A673 (cell line): Measurements from ENCODE around the gene PPP2R2D.

Source experiments
- EZH2 ChIP-seq: fragments of 200-600 bp; sonication (generic); IDR thresholded peaks from 2 replicates; pipeline ENCODE4 v1.6.1; 2017; ENCODE audit warnings: borderline replicate concordance, low read depth, mild to moderate bottlenecking, mixed read lengths, antibody characterized with exemption, low read length; ENCODE audit not compliant: poor library complexity, severe bottlenecking
- TF ChIP-seq, protein P1 (sequence below): fragments of 300-800, 200-600 bp; sonication (generic); conservative IDR thresholded peaks from 2 replicates; pipeline ENCODE4 v1.5.1; 2017; ENCODE audit warnings: low read depth, mild to moderate bottlenecking, antibody characterized with exemption, low read length, moderate library complexity, mixed read lengths

DNA sequence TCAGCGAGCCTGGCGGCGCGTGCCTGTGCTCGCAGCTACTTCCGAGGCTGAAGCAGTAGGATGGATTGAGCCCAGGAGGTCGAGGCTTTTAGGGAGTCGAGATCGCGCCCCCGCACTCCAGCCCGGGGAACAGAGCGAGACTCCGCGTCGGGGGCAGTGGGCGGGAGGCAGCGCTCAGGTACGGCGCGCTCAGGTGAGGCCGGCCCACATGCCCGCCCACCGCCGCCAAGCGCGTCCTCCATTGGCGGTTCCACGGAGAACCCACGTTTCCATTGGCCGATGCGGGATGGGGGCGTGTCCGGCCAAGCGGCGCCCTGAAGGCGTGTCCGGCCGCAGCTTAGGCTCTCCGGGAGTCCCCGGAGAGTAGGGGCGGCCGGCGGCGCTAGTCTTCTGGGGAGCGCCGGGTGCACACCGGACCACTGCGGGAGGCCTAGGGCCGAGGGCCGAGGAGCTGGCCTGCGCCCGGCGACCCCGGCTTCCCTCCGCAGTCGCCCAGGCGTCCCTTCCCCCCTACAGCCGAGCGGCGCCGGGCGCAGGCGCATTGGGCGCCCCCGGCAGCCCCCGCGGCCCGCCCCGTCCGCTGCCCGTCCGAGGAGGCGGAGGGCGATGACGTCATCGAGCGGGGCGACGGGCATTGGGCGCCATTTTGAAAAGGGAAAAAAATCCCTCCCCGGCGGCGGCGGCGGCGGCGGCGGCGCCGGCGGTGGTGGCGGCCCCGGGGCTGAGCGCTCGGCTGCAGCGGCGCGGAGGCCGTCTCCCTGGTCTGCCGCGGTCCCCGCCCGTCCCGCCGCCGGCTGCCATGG, at the start of gene PPP2R2D:
- TF ChIP-seq, protein P1, sequence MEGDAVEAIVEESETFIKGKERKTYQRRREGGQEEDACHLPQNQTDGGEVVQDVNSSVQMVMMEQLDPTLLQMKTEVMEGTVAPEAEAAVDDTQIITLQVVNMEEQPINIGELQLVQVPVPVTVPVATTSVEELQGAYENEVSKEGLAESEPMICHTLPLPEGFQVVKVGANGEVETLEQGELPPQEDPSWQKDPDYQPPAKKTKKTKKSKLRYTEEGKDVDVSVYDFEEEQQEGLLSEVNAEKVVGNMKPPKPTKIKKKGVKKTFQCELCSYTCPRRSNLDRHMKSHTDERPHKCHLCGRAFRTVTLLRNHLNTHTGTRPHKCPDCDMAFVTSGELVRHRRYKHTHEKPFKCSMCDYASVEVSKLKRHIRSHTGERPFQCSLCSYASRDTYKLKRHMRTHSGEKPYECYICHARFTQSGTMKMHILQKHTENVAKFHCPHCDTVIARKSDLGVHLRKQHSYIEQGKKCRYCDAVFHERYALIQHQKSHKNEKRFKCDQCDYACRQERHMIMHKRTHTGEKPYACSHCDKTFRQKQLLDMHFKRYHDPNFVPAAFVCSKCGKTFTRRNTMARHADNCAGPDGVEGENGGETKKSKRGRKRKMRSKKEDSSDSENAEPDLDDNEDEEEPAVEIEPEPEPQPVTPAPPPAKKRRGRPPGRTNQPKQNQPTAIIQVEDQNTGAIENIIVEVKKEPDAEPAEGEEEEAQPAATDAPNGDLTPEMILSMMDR, result no peak
- no peak for TF ChIP-seq EZH2
